DND-41 (cell line): ENCODE results near the gene CYB5R3.

Source experiments
- ATAC-seq: fragments of 200-7000 bp; cut with Tn5 transposase; 3 replicates; pipeline ENCODE4 v1.9.1; 2021; ENCODE audit warnings: low read depth; ENCODE audit not compliant: insufficient read depth
- DNase-seq: peaks from one replicate; pipeline ENCODE4 v3.0.0-alpha.2; 2020
- H2AFZ ChIP-seq: 2 replicates; pipeline ENCODE4 v1.6.0; 2012; ENCODE audit warnings: low read depth, low read length
- H3K27ac ChIP-seq: 2 replicates; pipeline ENCODE4 v1.5.1; 2012; ENCODE audit warnings: low read length, inconsistent platforms
- H3K27me3 ChIP-seq: fragments of 200-600 bp; sonication (generic); 2 replicates; pipeline ENCODE4 v1.6.0; 2012; ENCODE audit warnings: low read length, mild to moderate bottlenecking, inconsistent platforms; ENCODE audit not compliant: insufficient read depth, poor library complexity
- H3K36me3 ChIP-seq: 2 replicates; pipeline ENCODE4 v1.5.1; 2012; ENCODE audit warnings: low read length, inconsistent platforms; ENCODE audit not compliant: insufficient read depth
- H3K4me1 ChIP-seq: 2 replicates; pipeline ENCODE4 v1.5.1; 2012; ENCODE audit warnings: mild to moderate bottlenecking, low read length; ENCODE audit not compliant: insufficient read depth
- H3K4me2 ChIP-seq: 2 replicates; pipeline ENCODE4 v1.6.0; 2012; ENCODE audit warnings: mild to moderate bottlenecking, moderate library complexity, low read length, inconsistent platforms; ENCODE audit not compliant: insufficient read depth
- H3K4me3 ChIP-seq, 2 experiments: fragments of 200-600 bp in 1 of 2; shearing (Covaris generic) in 1 of 2; 2 replicates each; pipeline ENCODE4 v1.5.1; 2012 to 2016; ENCODE audit warnings: inconsistent platforms in 2 of 2, low read length in 2 of 2, mild to moderate bottlenecking in 2 of 2, low read depth in 1 of 2, moderate library complexity in 1 of 2
- H3K79me2 ChIP-seq: 2 replicates; pipeline ENCODE4 v1.6.0; 2012; ENCODE audit warnings: low read length, inconsistent platforms; ENCODE audit not compliant: insufficient read depth
- H3K9ac ChIP-seq: 2 replicates; pipeline ENCODE4 v1.6.0; 2012; ENCODE audit warnings: low read depth, mild to moderate bottlenecking, inconsistent platforms, low read length, moderate library complexity
- H3K9me3 ChIP-seq: 2 replicates; pipeline ENCODE4 v1.5.1; 2012; ENCODE audit warnings: low read length, moderate library complexity, mild to moderate bottlenecking, inconsistent platforms; ENCODE audit not compliant: insufficient read depth, severe bottlenecking
- H4K20me1 ChIP-seq: 2 replicates; pipeline ENCODE4 v1.6.0; 2012; ENCODE audit warnings: low read length; ENCODE audit not compliant: insufficient read depth
- CTCF ChIP-seq: IDR thresholded peaks from 2 replicates; pipeline ENCODE4 v1.5.1; 2012; ENCODE audit warnings: borderline replicate concordance, low read length, moderate library complexity, mild to moderate bottlenecking; ENCODE audit not compliant: poor library complexity, severe bottlenecking; ENCODE audit errors: extremely low read depth
- EZH2 ChIP-seq: IDR thresholded peaks from 3 replicates; pipeline ENCODE4 v1.6.1; 2012; ENCODE audit warnings: borderline replicate concordance, low read depth, mild to moderate bottlenecking, moderate library complexity, low read length, inconsistent platforms; ENCODE audit not compliant: severe bottlenecking

The CYB5R3 gene

GRCh38 chr22:42630901-42631602 lies 18.1 kb downstream of the CYB5R3 start:
- Histone ChIP-seq H3K4me3 (no peak overlapping the region), H3K27me3 (no peaks in the 10 kb centered on the region), H3K36me3 (peaks cover 87% of the 10 kb centered on the region), H3K4me1 (no peaks in the 10 kb centered on the region), H3K9me3 (no peaks in the 10 kb centered on the region), H4K20me1 (peaks cover 22% of the 10 kb centered on the region), H3K4me2 (no peak overlapping the region), H2AFZ (no peak overlapping the region), H3K9ac (no peak overlapping the region), H3K27ac (no peak overlapping the region), H3K79me2 (peaks cover 4% of the 10 kb centered on the region; the same call in 1 of the 2 replicates)
- no peak for DNase-seq
- no peak for TF ChIP-seq CTCF
- no peak for TF ChIP-seq EZH2
- no peak for ATAC-seq

DNA sequence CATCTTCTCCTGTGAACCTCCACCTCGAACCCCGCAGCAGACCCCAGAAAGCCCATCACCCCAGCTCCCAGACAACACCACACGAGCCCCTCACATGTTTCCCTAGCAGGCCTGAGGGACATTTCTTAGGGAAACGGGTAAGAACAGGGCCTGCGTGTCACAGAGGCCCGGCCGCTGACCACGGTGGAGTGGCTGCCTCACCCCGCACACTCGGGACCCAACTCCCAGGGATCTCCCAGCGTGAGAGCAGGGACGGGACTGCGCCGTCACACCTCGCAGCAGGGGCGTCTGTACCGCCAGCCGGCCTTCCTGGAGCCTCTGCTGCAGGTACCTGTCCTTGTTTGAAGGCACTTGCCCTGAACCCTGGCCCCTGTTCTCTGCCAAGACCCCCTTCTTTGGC lies 19.0 kb downstream of the CYB5R3 start:
- peaks cover 19% of the 10 kb centered on the region for H4K20me1 ChIP-seq
- H3K27me3 ChIP-seq, result no peaks in the 10 kb centered on the region
- no peaks in the 10 kb centered on the region for H3K79me2 ChIP-seq
- TF ChIP-seq CTCF (no peak), EZH2 (no peak)
- peaks cover 84% of the 10 kb centered on the region for H3K36me3 ChIP-seq
- H2AFZ ChIP-seq, result no peak overlapping the region
- H3K9ac ChIP-seq, result no peak overlapping the region
- no peak overlapping the region for H3K4me2 ChIP-seq
- no peak for ATAC-seq
- no peaks in the 10 kb centered on the region for H3K4me1 ChIP-seq
- no peak overlapping the region for H3K4me3 ChIP-seq
- no peak overlapping the region for H3K27ac ChIP-seq
- no peak for DNase-seq
- no peaks in the 10 kb centered on the region for H3K9me3 ChIP-seq

DNA sequence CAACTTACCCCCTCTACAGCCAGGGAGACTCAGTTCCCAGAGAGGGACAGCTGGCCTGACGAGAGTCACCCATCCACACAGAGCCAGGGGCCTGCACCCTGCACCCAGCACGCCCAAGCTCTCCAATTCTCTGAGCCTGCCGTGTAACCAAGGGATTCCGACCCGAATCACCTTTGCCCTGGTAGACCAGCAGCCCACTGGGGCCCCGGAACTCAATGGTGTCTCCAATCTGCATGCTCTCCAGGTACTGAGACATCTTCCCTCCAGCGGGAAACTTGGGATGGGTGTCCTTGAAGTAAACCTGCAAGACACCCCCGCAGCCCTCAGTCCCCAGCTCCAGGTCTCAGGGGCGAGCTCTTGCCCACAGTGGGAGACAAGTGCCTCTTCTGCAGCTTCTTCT lies 21.2 kb downstream of the CYB5R3 start:
- no peak for ATAC-seq
- H3K36me3 ChIP-seq, result peaks cover 89% of the 10 kb centered on the region
- H3K27me3 ChIP-seq, result no peaks in the 10 kb centered on the region
- H3K4me3 ChIP-seq, result no peak overlapping the region
- TF ChIP-seq EZH2 (no peak), CTCF (no peak)
- H3K4me2 ChIP-seq, result no peak overlapping the region
- DNase-seq, result no peak
- no peaks in the 10 kb centered on the region for H3K79me2 ChIP-seq
- H3K27ac ChIP-seq, result no peak overlapping the region
- no peak overlapping the region for H2AFZ ChIP-seq
- H4K20me1 ChIP-seq, result peaks cover 19% of the 10 kb centered on the region
- H3K9ac ChIP-seq, result no peak overlapping the region
- no peaks in the 10 kb centered on the region for H3K4me1 ChIP-seq
- no peaks in the 10 kb centered on the region for H3K9me3 ChIP-seq
